K562 (cell line): ENCODE measurements around the gene OR2S2. TPM values are rescaled to one million over a fixed set of nuclear protein-coding genes. Genes with fewer than 3 reads are reported as not detected.

Experiments
- MGA ChIP-seq: fragments of 450-650 bp; IDR thresholded peaks from 2 replicates; pipeline ENCODE4 v1.6.1; 2016; ENCODE audit warnings: mild to moderate bottlenecking, moderate library complexity
- MNT ChIP-seq, 2 experiments: fragments of 450-650 bp; conservative IDR thresholded peaks; 2 replicates each; pipeline ENCODE4 v1.6.1; 2017; ENCODE audit warnings: mild to moderate bottlenecking in 2 of 2, moderate library complexity in 2 of 2
- SMARCA4 ChIP-seq: fragments of 450-650 bp; IDR thresholded peaks from 2 replicates; pipeline ENCODE4 v1.6.1; 2016
- ZNF764 ChIP-seq: fragments of 250-450 bp; sonication (Bioruptor Pico); IDR thresholded peaks from 2 replicates; pipeline ENCODE4 v1.4.0; 2020; ENCODE audit warnings: low read depth, mild to moderate bottlenecking, moderate library complexity
- polyA plus RNA-seq, 8 experiments: library from polyadenylated mRNA; depleted of rRNA in 4 of 8; stranded (reverse) in 5 of 8; unstranded in 3 of 8; fragments of >200 nt; fragmentation: Nextera tagmentation in 2 of 8; fragmentation: Illumina TruSeq in 1 of 8; extraction: Ambion mirVana in 2 of 8; extraction: Trizol in 1 of 8; gene quantifications; 2 replicates each; pipeline versions ENCODE4 v1.2.1 to v1.2.3, GENCODE V29; 2011 to 2014; ENCODE audit warnings: inconsistent platforms in 1 of 8, missing spikeins in 1 of 8
- total RNA-seq, 7 experiments: library from RNA; depleted of rRNA in 6 of 7; stranded (reverse); fragments of >200 nt in 6 of 7; fragmentation: Illumina TruSeq in 2 of 7; extraction: Trizol in 2 of 7; gene quantifications; 2 replicates each; pipeline versions ENCODE4 v1.2.1 to v1.2.3, GENCODE V29; 2011 to 2021; ENCODE audit warnings: low replicate concordance in 1 of 7

Gene OR2S2
- total and polyA plus RNA-seq, 9 of the 15 experiments (the other 6 are each of a cell fraction or from before 2014, with no cell fraction given) = not detected

- TF ChIP-seq MGA (0 out of 2 replicates have a peak, but pooled peaks have one; percentile 25), MNT (conservative IDR thresholded peaks at IDR 0.05) (0 out of 4 replicates have a peak, but pooled peaks of 1 of the 2 experiments have one; percentile 22), SMARCA4 (peak; percentile 36; the same call in 1 of the 2 replicates), ZNF764 (CRISPR knock-in tag) (no peak)
Observed at GRCh38 chr9:35945341-35946018, 12.5 kb downstream of the OR2S2 start (continued).
